GM19035 (cell line): ENCODE data around the gene NAAA.
"Not testable (repeated sequence)": the region's sequence is repeated elsewhere in the genome, so short reads cannot be mapped to it uniquely, and the experiment has no call there.

Experiments
- ATAC-seq: cut with Tn5 transposase; IDR thresholded peaks from one replicate; pipeline ENCODE4 v1.9.1; 2021; ENCODE audit not compliant: unreplicated experiment

NAAA gene

DNA sequence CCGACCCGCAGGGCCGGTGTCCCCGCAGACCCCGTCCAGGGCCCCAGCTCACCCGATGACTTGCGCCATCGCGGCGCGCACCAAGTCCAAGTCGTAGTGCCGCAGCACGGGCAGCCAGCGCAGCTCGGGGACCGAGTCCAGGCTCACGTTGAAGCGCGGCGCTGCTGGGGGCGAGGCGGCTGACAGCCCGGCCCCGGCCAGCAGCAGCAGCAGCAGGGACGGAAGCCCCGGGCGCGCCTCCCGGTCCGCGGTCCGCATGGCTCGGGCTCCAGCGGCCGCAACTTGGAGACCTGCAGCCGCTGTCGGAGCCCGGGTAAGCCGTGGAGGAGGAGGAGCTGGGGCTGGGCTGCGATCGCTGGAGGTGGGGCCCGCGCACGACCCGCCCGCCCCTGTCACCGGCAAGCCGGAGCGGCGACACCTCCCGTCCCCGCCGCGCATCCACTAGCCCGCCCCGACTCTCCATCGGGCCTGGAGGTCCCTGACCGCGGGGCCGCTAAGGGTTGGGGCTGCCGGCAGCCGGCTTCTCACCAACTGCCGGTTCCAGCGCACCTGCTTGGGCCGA is at the start of gene NAAA:
Gene NAAA, minus strand, starts transcription at position 322 of the 562 bp plus-strand sequence. Its CDS starts 64 bp downstream, at position 258.
- peak; percentile 77 for ATAC-seq

DNA sequence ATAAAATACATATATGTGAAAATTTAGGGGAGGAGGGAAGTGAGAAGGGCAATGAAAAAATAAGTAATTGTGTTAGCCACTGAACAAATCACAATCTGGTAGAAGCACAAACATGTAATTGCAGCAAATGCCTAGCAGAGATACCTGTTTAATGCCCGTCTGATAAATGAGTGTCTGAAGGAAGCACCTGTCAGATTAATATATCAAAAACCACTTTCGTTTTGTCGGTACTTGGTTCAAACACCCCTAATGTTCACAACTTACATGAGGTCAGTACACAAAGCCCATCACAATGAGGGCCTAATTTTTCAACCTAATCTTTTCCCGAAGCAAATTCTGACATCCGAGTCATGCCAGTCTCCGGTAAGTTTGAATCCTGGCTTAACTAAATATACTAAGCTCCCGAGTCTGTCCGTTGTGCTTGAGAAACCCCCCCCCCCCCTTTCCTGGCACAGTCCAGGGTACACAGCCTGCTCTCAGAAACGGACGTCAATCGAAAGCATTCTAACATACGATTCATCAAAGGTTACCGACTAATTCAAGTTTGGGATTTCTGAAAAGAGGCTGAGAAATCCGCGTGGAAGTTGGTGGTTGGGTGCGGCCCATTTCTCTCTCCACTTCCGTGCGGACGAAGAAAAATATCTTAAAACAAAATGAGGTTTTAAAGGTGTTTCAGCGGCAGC is 49.2 kb upstream of the NAAA start:
- no peak for ATAC-seq

DNA sequence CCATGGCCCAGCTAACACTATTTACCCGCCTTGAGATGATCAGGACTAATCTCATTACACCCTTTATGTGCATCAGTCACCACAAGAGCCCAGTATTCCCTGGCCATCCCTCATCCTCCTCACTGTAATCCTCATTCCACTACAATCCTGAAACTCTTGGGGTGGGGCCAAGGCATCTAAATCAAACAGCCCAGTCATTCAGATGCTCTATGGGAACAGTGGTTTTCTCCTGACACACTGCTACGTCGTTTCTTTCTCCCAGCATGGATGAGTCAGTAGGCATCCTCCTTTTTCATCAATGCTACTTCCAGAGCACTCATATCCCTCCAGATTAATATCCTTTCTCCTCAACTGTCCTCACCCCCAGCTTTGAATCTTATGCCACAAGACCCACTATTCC is 44.3 kb upstream of the NAAA start:
- ATAC-seq = no peak

DNA sequence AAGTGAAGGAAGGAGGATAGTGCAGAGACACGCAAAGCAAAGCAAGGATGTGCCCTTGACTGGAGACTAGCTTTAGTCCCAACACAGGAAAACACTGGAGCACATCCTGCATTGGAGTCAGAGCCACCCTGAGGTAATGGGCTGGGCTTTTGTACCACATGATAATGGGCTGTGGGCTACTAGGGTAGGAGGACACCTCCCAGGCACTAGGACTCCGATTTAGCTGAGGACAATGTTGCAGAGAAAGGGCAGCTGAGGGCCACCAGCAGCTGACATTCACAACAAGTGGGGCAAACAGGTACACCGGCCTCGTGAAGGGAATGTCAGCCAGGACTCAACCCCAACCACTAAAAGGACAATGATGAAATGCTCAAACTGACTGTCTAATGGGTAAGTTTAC is 39.8 kb upstream of the NAAA start:
- no peak for ATAC-seq

DNA sequence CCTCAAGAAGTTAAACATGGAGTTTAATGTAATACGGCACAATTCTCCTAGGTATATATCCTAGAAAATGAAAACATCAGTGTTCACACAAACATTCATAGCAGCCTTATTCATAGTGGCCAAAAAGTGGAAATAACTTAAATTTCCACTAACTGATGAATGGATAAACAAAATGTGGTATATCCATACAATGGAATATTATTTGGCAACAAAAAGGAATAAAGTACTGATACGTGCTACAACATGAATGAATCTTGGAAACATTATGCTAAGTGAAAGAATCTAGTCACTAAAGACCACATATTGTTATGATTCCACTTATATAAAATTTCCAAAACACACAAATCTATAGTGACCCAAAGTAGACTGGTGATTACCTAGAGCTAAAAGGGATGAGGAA is 35.4 kb upstream of the NAAA start:
- no peak for ATAC-seq

DNA sequence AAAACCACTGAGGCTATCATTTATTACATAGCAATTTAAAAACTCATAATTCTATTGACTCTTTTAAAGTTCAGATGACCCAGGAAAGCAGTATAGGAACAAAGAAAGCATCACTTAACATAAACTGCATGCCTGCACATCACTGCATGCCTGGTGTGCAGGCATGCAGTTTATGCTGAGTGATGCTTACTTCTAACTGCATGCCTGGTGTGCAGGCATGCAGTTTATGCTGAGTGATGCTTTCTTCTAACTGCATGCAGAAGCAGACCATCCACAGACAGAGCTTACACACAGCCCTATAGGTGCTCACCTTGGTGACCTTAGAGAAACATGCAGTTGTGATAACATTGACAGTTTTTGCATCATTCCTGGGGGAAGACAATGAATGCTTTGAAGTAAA is 33.0 kb upstream of the NAAA start:
- no peak for ATAC-seq

DNA sequence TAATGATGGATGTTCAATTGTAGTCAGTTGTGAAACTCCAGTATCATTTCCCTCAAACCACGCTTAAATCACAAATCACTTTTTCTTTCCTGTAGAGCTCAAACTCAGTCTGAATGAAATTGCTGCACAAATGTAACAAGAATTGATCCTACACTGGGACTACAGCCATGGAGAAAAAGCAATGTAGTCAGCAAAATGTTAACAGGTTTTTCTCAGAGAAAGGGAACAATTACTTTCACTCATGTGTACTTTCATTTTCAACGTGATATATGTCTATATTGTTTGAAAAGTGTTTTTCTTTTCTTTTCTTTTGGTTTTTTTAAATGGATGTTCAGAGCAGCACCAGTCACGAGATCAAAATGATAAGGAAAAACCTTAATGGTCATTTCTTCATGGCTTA is 27.3 kb upstream of the NAAA start:
- no peak for ATAC-seq

DNA sequence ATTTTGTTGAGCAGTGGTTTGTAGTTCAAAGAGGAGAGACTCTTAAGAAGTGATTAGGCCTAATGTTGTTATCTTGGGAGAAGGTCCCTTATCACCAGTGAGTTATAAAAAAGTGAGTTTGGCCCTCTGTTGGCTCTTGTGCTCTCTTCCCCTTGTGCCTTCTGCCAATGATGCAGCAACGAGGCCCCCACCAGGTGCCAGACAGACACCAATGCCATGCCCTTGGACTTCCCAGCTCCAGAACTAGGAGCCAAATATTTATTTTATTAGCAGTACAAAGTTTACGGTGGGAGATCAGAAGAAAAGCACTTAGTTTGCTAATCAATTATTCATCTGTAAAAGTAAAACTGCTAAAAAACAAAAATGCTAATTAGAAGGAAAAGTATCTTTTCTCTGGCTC is 22.7 kb upstream of the NAAA start:
- no peak for ATAC-seq

DNA sequence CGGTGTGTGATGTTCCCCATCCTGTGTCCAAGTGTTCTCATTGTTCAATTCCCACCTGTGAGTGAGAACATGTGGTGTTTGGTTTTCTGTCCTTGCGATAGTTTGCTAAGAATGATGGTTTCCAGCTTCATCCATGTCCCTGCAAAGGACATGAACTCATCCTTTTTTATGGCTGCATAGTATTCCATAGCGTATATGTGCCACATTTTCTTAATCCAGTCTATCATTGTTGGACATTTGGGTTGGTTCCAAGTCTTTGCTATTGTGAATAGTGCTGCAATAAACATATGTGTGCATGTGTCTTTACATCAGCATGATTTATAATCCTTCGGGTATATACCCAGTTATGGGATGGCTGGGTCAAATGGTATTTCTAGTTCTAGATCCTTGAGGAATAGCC is 21.3 kb upstream of the NAAA start:
- ATAC-seq = not testable (repeated sequence)

DNA sequence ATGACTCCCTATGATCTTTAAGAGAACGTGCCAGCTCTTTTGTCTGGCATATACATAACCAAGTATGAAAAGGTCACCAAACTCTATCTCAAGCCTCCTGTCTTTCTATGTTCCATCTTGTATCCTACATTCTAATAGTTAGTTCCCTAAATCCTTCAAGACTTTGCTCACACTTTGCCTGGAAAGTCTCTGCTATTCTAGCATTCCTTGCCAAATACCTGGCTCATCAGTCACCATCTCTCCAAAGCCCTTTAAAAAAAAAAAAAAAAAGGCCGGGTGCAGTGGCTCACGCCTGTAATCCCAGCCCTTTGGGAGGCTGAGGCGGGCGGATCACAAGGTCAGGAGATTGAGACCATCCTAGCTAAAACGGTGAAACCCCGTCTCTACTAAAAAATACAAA is 17.7 kb upstream of the NAAA start:
- ATAC-seq = not testable (repeated sequence)

DNA sequence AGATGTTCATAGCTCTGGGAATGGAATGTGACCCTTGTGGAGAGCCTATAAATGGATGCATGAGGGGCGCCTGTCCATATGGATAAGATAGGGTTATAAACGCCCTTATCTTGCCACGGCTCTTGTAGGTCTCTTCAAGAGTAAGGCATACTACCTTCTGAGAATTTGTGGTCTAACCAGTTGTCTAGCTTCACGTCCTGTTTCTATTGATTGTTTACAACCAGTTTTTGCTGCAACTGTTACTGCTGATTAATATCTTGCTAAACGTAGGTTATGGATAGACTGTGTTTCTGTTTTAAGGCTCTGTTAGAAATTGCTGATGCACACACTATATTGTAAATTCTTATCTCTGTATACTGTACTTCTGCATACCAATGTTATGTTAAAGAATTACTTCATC is 14.0 kb upstream of the NAAA start:
- ATAC-seq = not testable (repeated sequence)

DNA sequence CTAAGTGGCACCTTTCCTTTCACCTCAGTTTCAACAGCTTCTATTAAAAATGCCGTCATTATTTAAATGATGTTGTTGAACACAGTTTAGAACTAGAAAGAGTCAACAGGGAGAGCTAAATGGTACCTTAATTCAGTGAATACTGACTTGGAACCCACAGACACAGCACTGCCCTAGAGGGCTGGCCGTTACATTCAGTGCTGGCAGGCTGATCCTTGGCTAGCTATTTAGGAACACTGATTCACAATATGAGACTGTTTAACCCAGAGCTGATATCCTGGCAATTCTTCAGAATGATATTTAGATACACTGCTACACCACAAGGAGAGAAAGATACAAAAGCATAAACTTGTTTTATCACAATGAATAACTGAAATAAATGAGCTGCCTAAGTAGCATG is 12.7 kb upstream of the NAAA start:
- no peak for ATAC-seq

DNA sequence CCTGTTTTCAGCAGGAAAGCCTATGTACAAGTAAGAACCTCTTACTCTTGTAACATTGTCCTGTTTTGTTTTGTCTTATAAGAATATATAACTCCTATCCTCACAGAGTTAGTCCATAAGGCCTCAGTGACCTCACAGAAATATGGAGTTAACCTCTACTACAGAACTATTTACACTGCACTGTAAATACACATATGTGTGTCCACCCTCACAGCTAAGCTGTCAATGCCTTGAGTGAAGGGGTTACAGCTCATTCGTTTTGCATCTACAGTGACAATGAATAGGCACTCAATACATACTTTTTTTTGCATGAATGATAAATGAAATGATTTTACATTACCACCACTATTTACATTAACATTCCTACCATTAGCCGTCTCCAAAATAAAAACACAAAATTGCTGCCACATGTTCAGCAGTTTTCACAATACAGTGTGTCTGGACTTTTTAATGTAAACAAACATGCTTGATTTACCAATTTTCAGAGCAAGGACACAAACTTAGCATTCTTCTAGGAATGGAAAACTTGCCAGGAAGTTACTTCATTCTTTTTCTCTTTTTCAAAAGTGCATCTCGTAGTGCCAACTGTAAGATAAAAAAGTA is 9.5 kb upstream of the NAAA start:
- ATAC-seq = no peak

DNA sequence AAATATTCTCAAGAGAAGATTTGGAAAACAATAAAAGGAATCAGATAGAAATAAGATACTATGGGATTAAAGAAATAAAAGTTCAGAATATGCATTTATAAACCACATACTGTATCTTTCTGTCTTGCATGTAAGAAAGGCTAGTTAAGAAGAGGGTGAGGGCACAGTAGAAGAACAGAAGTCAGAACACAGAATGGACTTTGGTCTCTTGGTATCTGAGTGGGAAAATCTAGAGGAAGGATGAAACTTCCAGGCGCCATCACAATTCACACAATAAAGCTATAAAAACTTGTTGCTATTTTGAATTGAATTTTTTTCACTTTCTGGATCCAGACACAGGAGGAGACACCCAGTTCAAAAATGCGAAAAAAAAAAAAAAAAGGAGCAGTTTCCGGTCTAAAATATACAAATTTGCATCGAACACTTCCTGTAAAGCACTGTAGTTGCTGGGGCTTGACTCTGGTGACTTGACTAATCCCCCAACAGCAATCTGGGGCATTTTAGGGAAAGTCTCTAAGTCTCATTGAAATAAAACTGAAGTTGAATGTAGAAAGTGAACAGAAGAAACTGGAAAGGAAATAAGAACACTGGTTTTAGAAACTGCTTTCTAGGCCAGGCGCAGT is 8.1 kb upstream of the NAAA start:
- peak; percentile 66 for ATAC-seq

DNA sequence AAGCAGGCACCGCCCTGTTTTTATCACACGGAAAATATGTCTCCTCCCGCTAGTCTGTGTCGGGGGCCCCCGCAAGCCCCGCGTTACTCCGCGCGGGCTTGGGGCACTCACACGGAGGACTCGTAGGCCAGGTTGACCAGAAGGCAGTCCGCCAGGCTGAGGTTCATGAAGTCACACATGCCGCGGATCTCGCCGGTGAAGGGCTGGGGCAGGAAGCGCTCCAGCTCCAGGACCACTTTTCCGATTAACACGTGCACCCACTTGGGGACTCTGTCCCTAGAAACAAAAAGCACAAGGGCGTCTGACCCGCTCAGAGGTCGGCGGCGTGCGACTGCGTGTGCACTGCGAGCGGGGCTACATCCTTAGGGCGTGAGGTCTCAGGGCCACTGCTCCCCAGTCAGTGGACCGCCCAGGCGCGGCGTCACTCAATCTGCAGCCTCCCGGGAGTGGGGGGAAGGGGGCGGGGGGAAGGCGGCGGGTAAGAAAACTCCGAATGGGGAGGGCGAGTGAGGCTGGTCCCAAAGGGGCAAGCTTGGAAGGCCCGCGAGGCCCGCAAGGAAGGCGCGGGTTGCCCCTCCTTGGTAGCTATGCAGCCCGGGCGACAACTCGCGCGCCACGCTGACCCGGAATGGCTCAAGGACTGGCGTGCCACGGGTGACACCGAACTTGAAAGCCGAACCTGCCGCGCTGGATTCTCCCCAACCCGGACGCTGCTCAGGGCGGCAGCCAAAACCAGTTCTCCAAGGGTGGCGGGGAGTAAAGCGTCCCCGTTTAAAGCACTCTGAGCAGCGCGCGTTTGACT is 722 bp downstream of the NAAA start:
- peak; percentile 62 for ATAC-seq

DNA sequence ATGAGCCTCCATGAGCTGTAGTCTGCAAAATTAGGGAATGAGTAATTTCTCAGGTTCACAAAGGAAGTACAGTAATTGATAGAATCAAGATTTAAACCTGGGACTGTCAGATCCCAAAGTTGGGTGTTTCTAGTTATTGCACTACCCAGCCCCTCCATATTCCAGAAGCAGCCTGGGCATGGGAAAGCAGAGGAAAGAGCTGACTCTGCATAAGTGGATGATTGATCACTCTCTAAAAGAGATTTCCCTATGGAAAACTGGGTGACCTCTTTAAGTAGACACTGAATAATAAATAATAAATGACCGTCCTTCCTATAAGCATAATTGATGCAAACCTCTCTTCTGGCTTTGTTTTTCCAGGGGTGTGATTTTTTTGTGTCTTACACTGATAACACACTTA is 5.2 kb downstream of the NAAA start:
- ATAC-seq = no peak

DNA sequence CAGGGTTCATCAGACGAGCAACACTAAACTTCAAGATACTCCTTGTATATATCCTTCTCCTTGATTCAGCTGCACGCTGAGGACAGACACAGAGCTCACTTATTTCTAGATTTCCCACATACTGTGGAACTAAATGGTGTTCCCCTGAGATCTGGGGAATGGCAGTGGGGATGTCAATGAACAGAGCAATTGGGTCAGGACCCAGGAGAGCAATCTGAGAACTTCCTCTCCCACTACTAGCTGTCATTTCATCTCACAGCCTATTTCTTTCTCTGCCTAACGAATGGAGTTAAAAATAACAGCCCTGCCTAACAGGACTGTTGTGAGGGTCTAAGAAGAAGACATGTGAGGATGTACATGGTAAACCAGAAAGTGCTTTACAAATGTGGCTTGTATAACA is 10.7 kb downstream of the NAAA start:
- no peak for ATAC-seq

DNA sequence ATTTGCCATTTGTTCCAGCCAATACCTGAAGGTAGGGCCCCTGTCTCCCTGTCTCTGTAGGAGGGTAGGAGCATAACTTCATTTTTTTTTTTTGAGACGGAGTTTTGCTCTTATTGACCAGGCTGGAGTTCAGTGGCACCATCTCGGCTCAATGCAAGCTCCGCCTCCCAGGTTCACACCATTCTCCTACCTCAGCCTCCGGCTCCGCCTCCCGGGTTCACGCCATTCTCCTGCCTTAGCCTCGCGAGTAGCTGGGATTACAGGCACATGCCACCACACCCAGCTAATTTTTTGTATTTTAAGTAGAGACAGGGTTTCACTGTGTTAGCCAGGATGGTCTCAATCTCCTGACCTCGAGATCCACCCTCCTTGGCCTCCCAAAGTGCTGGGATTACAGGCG is 15.9 kb downstream of the NAAA start:
- ATAC-seq = not testable (repeated sequence)

DNA sequence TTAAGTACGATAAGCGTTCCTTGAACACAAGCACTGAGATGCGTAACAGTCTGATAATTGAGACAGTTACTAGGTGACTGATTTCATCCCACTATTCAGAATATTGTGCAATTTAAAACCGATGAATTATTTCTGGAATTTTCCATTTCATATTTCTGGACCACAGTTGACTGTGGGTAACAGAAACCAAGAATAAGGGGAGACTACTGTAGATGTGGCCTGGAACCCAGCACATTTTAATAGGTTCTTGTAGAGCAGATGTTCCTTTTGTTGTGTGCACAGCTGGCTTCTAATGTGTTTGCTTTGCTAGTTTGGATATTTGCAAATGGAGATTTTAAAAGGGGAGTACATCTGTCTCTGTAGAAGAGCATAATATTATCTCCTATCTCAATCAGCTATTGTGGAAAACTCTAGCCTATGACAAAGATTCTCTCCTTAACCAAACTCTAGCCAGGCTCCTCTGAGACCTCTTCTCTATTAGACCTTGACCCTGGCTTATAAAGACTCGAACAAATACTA is 16.4 kb downstream of the NAAA start:
- no peak for ATAC-seq

DNA sequence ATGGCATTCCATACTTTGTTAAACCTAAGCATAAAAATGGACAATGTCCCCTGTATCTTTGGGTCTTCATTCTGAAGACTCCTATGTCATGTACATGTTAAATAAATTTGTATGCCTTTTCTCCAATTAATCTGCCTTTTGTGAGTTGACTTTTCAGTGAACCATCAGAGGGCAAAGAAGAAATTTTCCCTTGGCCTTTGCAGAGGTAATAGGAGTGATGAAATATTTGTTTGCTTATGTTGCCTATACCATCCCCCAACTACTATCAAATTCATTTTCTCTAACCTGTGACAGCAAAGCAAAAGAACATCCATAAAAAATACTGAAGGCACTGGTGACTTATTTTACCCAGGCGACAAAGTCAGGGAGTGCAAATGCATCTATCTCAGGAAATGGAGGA is 18.2 kb downstream of the NAAA start:
- no peak for ATAC-seq

DNA sequence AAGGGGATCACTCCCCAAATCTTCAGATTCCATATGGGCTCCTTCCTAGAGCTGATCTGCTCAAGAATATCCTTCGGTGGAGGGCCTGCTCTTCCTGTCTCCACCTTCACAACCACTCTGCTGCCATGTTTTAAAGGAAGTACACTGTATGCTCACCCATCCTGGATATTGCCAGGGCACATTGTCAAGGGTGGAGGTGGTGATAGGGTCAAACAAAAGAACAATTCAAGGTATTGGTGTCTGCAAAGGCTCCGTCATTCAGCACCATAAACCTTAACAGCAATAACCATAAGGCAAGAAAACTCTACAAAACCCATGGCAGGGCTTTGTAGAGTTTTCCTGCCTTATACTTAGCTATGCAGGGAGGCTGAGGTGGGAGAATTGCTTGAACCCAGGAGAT is 18.9 kb downstream of the NAAA start:
- no peak for ATAC-seq
